C4-2B (cell line): ENCODE measurements around the gene PDE5A.
A peak's percentile ranks its signal among the peaks of the same experiment; 100 is the strongest.

Experiments used
- H3K27ac ChIP-seq: fragments of 450-650 bp; 2 replicates; pipeline ENCODE4 v1.5.1; 2017
- ZFX ChIP-seq: fragments of 450-650 bp; IDR thresholded peaks from 2 replicates; pipeline ENCODE4 v1.6.1; 2017
- TF ChIP-seq, protein P1 (sequence below): fragments of 450-650 bp; conservative IDR thresholded peaks from 2 replicates; pipeline ENCODE4 v1.5.1; 2017; ENCODE audit warnings: mild to moderate bottlenecking

The PDE5A gene

DNA sequence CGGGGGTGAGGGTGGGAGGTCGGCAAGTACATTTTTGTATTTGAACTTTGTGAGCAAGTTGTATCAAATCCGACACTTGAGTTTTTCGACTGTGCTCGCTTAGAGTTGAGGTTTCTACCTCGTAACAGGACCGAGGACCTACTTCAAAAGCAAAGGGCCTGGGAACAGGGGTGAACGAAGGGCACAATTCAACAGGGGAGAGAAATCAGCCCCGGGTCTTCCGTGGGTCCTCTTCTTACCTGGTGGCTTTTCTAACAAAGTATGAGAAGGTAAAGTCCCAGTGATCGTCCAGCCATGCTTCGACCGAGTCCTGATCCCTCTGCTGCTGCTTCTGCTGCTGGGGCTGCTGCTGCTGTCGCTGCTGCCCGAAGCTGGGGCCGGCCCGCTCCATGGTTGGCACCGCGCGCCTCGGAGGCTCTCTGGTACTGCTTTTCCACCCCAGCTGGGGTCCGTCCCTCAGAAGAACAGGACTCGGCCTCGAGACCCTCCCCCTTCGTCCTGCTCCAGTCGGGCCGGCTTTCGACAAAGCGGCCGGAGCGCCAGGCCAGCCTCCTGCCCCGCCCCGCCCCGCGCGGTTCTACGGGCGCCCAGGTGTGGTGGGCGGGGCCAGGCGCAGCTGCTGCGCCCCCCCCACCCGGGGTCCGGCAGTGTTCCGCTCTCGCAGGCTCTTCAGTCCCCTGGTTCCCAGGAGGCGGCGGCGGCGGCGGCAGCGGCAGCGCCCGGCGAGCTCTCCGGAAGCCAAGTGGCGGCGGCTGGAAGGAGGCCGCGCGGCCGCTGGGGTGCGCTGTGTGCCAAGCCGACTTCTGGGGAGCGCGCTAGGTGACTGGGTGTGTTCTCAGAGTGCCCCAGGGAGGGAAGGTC, at the start of gene PDE5A:
TSS of gene PDE5A (minus strand) at position 524 of the 861 bp plus-strand sequence. CDS start at position 391, 133 bp downstream.
- H3K27ac ChIP-seq: no peak within 1 kb of the TSS
- TF ChIP-seq, protein P1, sequence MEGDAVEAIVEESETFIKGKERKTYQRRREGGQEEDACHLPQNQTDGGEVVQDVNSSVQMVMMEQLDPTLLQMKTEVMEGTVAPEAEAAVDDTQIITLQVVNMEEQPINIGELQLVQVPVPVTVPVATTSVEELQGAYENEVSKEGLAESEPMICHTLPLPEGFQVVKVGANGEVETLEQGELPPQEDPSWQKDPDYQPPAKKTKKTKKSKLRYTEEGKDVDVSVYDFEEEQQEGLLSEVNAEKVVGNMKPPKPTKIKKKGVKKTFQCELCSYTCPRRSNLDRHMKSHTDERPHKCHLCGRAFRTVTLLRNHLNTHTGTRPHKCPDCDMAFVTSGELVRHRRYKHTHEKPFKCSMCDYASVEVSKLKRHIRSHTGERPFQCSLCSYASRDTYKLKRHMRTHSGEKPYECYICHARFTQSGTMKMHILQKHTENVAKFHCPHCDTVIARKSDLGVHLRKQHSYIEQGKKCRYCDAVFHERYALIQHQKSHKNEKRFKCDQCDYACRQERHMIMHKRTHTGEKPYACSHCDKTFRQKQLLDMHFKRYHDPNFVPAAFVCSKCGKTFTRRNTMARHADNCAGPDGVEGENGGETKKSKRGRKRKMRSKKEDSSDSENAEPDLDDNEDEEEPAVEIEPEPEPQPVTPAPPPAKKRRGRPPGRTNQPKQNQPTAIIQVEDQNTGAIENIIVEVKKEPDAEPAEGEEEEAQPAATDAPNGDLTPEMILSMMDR: peak; percentile 87
- no peak for TF ChIP-seq ZFX

DNA sequence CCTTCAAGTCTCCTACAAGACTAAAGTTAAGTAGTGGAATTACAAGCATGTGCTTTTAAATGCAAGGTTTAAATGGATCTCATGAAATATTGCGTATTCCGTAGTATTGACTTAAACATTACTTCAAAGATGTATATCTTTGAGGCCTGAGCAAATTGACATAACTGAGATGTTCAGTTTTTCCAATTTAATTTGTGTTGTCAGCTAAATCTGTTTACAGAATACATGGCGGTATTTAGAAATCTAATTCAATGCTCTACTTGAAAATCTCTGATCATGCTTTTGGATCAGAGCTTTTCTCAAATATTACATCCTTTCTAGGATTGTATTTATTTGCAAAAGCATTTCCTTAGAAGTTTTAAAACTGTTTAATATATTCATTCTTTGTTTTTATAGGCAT, 47.5 kb upstream of the PDE5A start:
- no peak overlapping the region for H3K27ac ChIP-seq
- no peak for TF ChIP-seq ZFX
- TF ChIP-seq, protein P1: no peak

DNA sequence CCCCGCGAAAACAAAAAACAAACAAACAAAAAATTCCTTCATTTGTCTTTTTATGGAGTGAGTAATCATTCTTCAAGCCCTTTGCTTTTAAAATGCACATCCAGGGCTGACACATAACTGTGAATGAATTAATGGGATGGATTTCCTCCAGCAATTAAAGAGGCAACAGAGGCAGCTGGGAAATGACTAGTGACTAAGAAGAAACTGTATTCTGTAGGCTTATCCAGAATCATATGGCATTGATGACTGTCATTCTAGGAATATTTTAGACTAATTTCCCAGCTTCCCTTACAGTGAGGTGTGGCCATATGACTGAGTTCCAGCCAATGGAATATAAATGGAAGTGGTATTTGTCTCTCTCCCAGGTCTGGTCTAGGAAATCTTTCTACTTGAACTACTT, 46.8 kb upstream of the PDE5A start:
- TF ChIP-seq, protein P1: no peak
- no peak for TF ChIP-seq ZFX
- no peak overlapping the region for H3K27ac ChIP-seq

DNA sequence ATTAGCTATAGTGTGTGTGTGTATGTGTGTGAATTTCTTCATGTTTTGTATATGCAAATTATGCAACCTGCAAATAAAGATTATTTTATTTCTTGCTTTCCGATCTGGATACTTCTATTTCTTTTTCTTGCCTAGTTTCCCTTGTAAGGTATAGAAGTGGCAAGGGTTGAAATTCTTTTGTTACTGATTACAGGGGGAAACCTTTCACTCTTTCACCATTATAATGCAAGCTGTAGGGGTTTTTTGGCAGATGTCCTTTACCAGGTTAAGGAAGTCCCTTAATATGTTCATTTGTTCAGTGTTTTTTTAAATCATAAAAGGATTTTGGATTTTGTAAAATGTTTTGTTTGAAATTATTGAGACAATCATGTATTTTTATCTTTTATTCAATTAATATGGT, 44.3 kb upstream of the PDE5A start:
- TF ChIP-seq ZFX: no peak
- TF ChIP-seq, protein P1: no peak
- H3K27ac ChIP-seq: no peak overlapping the region

DNA sequence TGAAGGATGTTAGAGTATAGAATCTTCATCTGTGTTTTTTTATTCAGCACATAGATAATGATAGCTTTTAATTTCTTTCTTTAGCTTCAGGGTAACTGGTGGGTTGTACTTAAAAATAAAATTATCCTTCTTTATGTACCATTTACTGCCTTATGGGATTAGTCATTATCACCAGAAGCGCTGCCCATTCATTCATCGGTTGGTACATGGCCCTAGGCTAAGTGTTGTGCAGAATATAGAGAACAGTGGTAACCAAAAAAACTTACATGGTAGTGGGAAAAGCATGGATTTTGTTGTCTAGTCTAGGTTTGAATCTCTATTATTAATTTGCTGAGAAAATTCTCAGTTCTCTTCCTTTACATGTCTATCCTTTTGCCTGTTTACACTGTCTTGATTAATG, 43.5 kb upstream of the PDE5A start:
- TF ChIP-seq, protein P1: no peak
- TF ChIP-seq ZFX: no peak
- no peak overlapping the region for H3K27ac ChIP-seq

DNA sequence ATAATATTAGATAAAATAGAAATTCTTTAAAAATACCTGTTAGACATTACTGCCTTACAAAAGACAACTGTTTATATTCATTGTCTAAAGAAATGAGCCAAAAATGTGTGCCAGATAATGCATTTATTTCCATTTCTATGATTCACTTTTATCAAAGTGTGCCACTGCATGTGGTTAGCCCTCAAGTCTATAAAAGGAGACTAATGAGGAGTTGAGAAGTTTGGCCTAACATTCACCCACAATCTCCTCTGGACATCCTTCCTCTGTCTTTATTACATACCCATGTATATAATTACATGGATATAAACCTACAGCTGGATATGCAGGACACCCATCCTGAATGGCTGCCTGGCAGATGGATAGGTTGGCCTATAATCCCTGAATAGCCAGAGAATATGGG, 42.6 kb upstream of the PDE5A start:
- TF ChIP-seq, protein P1: no peak
- no peak for TF ChIP-seq ZFX
- no peak overlapping the region for H3K27ac ChIP-seq

DNA sequence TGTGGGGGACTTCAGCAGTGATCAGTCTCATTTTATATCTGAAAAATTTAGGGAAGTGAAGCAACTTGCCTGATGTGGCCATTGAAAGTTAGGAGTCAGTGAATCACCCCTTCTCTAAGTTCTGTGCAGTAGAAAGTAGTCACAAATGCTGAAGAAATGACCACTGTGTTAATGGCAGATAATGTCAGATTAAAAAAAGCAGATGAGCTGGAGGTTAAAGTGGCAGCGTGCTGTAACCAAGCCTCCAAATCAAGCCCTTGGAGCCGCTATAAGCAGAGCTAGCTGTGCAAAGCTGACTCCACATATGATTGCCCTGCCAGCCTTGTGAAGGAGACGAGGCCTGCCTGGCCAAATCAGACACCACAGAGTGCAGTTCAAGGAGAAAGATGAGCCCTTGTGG, 39.2 kb upstream of the PDE5A start:
- TF ChIP-seq, protein P1: no peak
- TF ChIP-seq ZFX: no peak
- no peak overlapping the region for H3K27ac ChIP-seq
